H1 (cell line): Measurements from ENCODE around the gene DLK2. TPM values are rescaled to one million over a fixed set of nuclear protein-coding genes. Genes with fewer than 3 reads are reported as not detected.

Source experiments
- CTCF ChIA-PET: fragments of 300-600 bp; sonication (Branson Sonifier 250); formaldehyde crosslinking; loops from one replicate; lab custom pipeline; 2021; ENCODE audit not compliant: partially characterized antibody; lab: Charles Lee
- POLR2A ChIA-PET: fragments of 300-600 bp; sonication (Branson Sonifier 250); formaldehyde crosslinking; loops from one replicate; lab custom pipeline; 2021; ENCODE audit warnings: inconsistent platforms; ENCODE audit not compliant: partially characterized antibody; lab: Charles Lee
- DNase-seq, 2 experiments: peaks; one replicate each; pipeline versions ENCODE4 v3.0.0 to v3.0.0-alpha.2; 2010 to 2022; ENCODE audit warnings: low spot score in 2 of 2, low read depth in 1 of 2, mixed read lengths in 1 of 2
- FAIRE-seq: peaks from 2 replicates; lab custom pipeline; 2011; peaks lifted over from hg19 to GRCh38; lab: Jason Lieb, UNC
- H2AFZ ChIP-seq: 2 replicates; pipeline ENCODE4 v1.8.1; 2012; ENCODE audit warnings: low read length, inconsistent platforms
- H2AK5ac ChIP-seq: 2 replicates; pipeline ENCODE4 v1.6.1; 2013; ENCODE audit warnings: low read depth, low read length
- H2BK120ac ChIP-seq: replicated peaks from 2 replicates; pipeline ENCODE3; 2013; ENCODE audit warnings: low read depth, low read length, inconsistent platforms
- H2BK12ac ChIP-seq: 2 replicates; pipeline ENCODE4 v1.6.1; 2013; ENCODE audit warnings: low read depth, low read length
- H2BK15ac ChIP-seq: 2 replicates; pipeline ENCODE4 v1.6.1; 2013; ENCODE audit warnings: low read length
- H2BK20ac ChIP-seq: 2 replicates; pipeline ENCODE4 v1.6.1; 2013; ENCODE audit warnings: low read length
- H2BK5ac ChIP-seq: 2 replicates; pipeline ENCODE4 v1.6.1; 2013; ENCODE audit warnings: low read depth, low read length
- H3K14ac ChIP-seq: 2 replicates; pipeline ENCODE4 v1.6.1; 2013; ENCODE audit warnings: inconsistent platforms; ENCODE audit not compliant: insufficient read length
- H3K18ac ChIP-seq: 2 replicates; pipeline ENCODE4 v1.6.1; 2013; ENCODE audit warnings: low read length; ENCODE audit errors: extremely low read depth
- H3K23ac ChIP-seq: 2 replicates; pipeline ENCODE4 v1.6.1; 2013; ENCODE audit warnings: inconsistent platforms; ENCODE audit not compliant: insufficient read length
- H3K23me2 ChIP-seq: 2 replicates; pipeline ENCODE4 v1.6.1; 2013; ENCODE audit warnings: low read depth, low read length
- H3K27ac ChIP-seq: 2 replicates; pipeline ENCODE4 v1.6.1; 2011; ENCODE audit warnings: low read depth, low read length, inconsistent platforms
- H3K27me3 ChIP-seq, 4 experiments: replicated peaks in 1 of 4; 1 replicate in 1 of 4; 2 replicates in 3 of 4; pipeline versions ENCODE4 v1.6.1 to v1.8.1; 2011 to 2013; ENCODE audit warnings: low read length in 3 of 4, mild to moderate bottlenecking in 3 of 4, inconsistent platforms in 2 of 4, mixed read lengths in 2 of 4, moderate library complexity in 1 of 4; ENCODE audit not compliant: control insufficient read depth in 3 of 4, insufficient read depth in 3 of 4; ENCODE audit errors: extremely low read depth in 1 of 4
- H3K36me3 ChIP-seq, 4 experiments: 2 replicates each; pipeline versions ENCODE4 v1.6.1 to v1.8.1; 2011 to 2013; ENCODE audit warnings: mild to moderate bottlenecking in 4 of 4, low read length in 3 of 4, moderate library complexity in 2 of 4, control low read depth in 1 of 4, inconsistent platforms in 1 of 4; ENCODE audit not compliant: insufficient read depth in 4 of 4, control insufficient read depth in 2 of 4
- H3K4ac ChIP-seq: replicated peaks from 2 replicates; pipeline ENCODE3; 2013; ENCODE audit warnings: low read length, low read depth, mixed read lengths, inconsistent platforms; ENCODE audit not compliant: insufficient read length
- H3K4me1 ChIP-seq, 4 experiments: replicated peaks in 1 of 4; 1 replicate in 1 of 4; 2 replicates in 3 of 4; pipeline versions ENCODE4 v1.6.1 to v1.8.1; 2011 to 2013; ENCODE audit warnings: low read length in 3 of 4, inconsistent platforms in 2 of 4, mixed read lengths in 1 of 4; ENCODE audit not compliant: insufficient read depth in 4 of 4, control insufficient read depth in 3 of 4
- H3K4me2 ChIP-seq, 2 experiments: 2 replicates each; pipeline versions ENCODE4 v1.6.1 to v1.8.1; 2011 to 2013; ENCODE audit warnings: low read depth in 2 of 2, low read length in 2 of 2, control low read depth in 1 of 2, inconsistent platforms in 1 of 2, mild to moderate bottlenecking in 1 of 2; ENCODE audit not compliant: insufficient read depth in 1 of 2
- H3K4me3 ChIP-seq, 4 experiments: fragments of 200-600, 300-600 bp in 1 of 4; sonication (generic), shearing (Covaris generic), sonication (Bioruptor Twin) in 1 of 4; 2 replicates each; pipeline versions ENCODE4 v1.5.1 to v1.8.1; 2011 to 2016; ENCODE audit warnings: low read length in 4 of 4, low read depth in 3 of 4, control low read depth in 2 of 4, inconsistent platforms in 2 of 4, mild to moderate bottlenecking in 2 of 4, mixed read lengths in 1 of 4, moderate library complexity in 1 of 4; ENCODE audit not compliant: insufficient read depth in 2 of 4; ENCODE audit errors: extremely low read depth in 1 of 4
- H3K56ac ChIP-seq: replicated peaks from 2 replicates; pipeline ENCODE3; 2013; ENCODE audit warnings: low read depth, mild to moderate bottlenecking, mixed read lengths, low read length, inconsistent platforms; ENCODE audit not compliant: insufficient read length
- H3K79me1 ChIP-seq: 2 replicates; pipeline ENCODE4 v1.6.1; 2013; ENCODE audit warnings: low read depth, low read length, control low read depth
- H3K79me2 ChIP-seq, 2 experiments: 2 replicates each; pipeline versions ENCODE4 v1.6.1 to v1.8.1; 2012 to 2013; ENCODE audit warnings: low read length in 2 of 2, mild to moderate bottlenecking in 2 of 2, inconsistent platforms in 1 of 2; ENCODE audit not compliant: insufficient read depth in 2 of 2, control insufficient read depth in 1 of 2
- H3K9ac ChIP-seq, 4 experiments: replicated peaks in 1 of 4; 1 replicate in 1 of 4; 2 replicates in 3 of 4; pipeline versions ENCODE4 v1.6.1 to v1.8.1; 2011 to 2013; ENCODE audit warnings: low read depth in 3 of 4, low read length in 3 of 4, control low read depth in 2 of 4, mild to moderate bottlenecking in 2 of 4, moderate library complexity in 2 of 4, inconsistent platforms in 1 of 4; ENCODE audit errors: extremely low read depth in 1 of 4
- H3K9me3 ChIP-seq, 2 experiments: 2 replicates each; pipeline versions ENCODE4 v1.6.1 to v1.8.1; 2012 to 2013; ENCODE audit warnings: mild to moderate bottlenecking in 2 of 2, moderate library complexity in 2 of 2, control low read depth in 1 of 2, inconsistent platforms in 1 of 2, low read depth in 1 of 2, low read length in 1 of 2, mixed read lengths in 1 of 2; ENCODE audit not compliant: insufficient read depth in 2 of 2
- H4K20me1 ChIP-seq, 2 experiments: replicated peaks in 1 of 2; 2 replicates each; pipeline versions ENCODE3 to v1.8.1; 2011 to 2013; ENCODE audit warnings: inconsistent platforms in 2 of 2, low read length in 2 of 2, mild to moderate bottlenecking in 1 of 2; ENCODE audit not compliant: insufficient read depth in 2 of 2, control insufficient read depth in 1 of 2
- H4K5ac ChIP-seq: 2 replicates; pipeline ENCODE4 v1.6.1; 2013; ENCODE audit warnings: low read length, low read depth, mixed read lengths, inconsistent platforms; ENCODE audit not compliant: insufficient read length
- H4K8ac ChIP-seq: 2 replicates; pipeline ENCODE4 v1.8.0; 2013; ENCODE audit warnings: mild to moderate bottlenecking, moderate library complexity, low read length, inconsistent platforms; ENCODE audit not compliant: insufficient read depth; ENCODE audit errors: extremely low read depth
- H4K91ac ChIP-seq: replicated peaks from 2 replicates; pipeline ENCODE3; 2013; ENCODE audit warnings: low read length, mixed read lengths, inconsistent platforms; ENCODE audit not compliant: insufficient read length
- HDAC6 ChIP-seq: IDR thresholded peaks from one replicate; pipeline ENCODE4 v1.7.1; 2012; ENCODE audit warnings: low read depth, mild to moderate bottlenecking, inconsistent platforms, low read length, moderate library complexity
- KDM5A ChIP-seq: fragments of 200-600 bp; IDR thresholded peaks from 2 replicates; pipeline ENCODE4 v1.7.1; 2012; ENCODE audit warnings: mild to moderate bottlenecking, low read length, inconsistent platforms, mixed read lengths
- WGBS, 2 experiments: shearing (Covaris generic) in 1 of 2; methylation state at CpG; one replicate each; pipeline versions ENCODE4 v1.1.6 to v1.1.7; 2013 to 2015; ENCODE audit warnings: low lambda C conversion rate in 2 of 2, mixed read lengths in 2 of 2, inconsistent platforms in 1 of 2, low coverage in 1 of 2, missing lambda C conversion rate in 1 of 2; ENCODE audit not compliant: insufficient replicate concordance in 2 of 2, insufficient coverage in 1 of 2, insufficient read length in 1 of 2; ENCODE audit errors: extremely low coverage in 1 of 2, missing lambda C conversion rate in 1 of 2; 5-methylcytosine and 5-hydroxymethylcytosine counted together
- polyA plus RNA-seq, 7 experiments: library from polyadenylated mRNA; depleted of rRNA in 3 of 7; stranded (reverse) in 5 of 7; unstranded in 2 of 7; fragments of >200 nt in 5 of 7; fragments of 200-250 nt in 2 of 7; gene quantifications; 1 replicate in 5 of 7; 2 replicates in 1 of 7; 4 replicates in 1 of 7; pipeline versions ENCODE4 v1.2.1 to v1.2.3, GENCODE V29; 2011 to 2013; ENCODE audit warnings: missing spikeins in 2 of 7, mixed read lengths in 2 of 7
- total RNA-seq: library from RNA; stranded (reverse); fragmentation: NEBNext Ultra II Directional; extraction: Animal tissue kit (Norgen Biotek cat#: 25700); gene quantifications from 2 replicates; pipeline ENCODE4 v1.2.1, GENCODE V29; 2021
- TF ChIP-seq, protein P1 (sequence below): IDR thresholded peaks from 2 replicates; pipeline ENCODE4 v1.6.1; 2012; ENCODE audit warnings: inconsistent platforms

Gene DLK2
- total and polyA plus RNA-seq, 2 of the 8 experiments (the other 6 are each of a cell fraction or from before 2014, with no cell fraction given) = 0.37 to 0.80 TPM

GRCh38 chr6:43494766-43495165 is 39.4 kb upstream of the DLK2 start:
- POLR2A ChIA-PET = interaction anchor here (0.7 to 5.6 kb wide), 6 partner anchors 9 to 26 kb away, joined by 3 to 27 read pairs (median 4); partner anchors contain the start of genes POLR1C, TJAP1 and YIPF3
- H2BK5ac ChIP-seq = no peak overlapping the region

More at GRCh38 chr6:43494766-43495165, 39.4 kb upstream of the DLK2 start:
- H3K23ac ChIP-seq = no peak overlapping the region
- no peaks in the 10 kb centered on the region for H3K27me3 ChIP-seq
- H3K23me2 ChIP-seq = no peaks in the 10 kb centered on the region
- CTCF ChIA-PET = interaction anchor here (0.6 to 32.9 kb wide), 7 partner anchors 6 to 160 kb away, joined by 3 to 536 read pairs (median 8); partner anchors contain the start of genes DLK2, LRRC73, TJAP1 and ZNF318
- no peak overlapping the region for H2BK120ac ChIP-seq
- H2BK15ac ChIP-seq = no peak overlapping the region
- no peak overlapping the region for H3K14ac ChIP-seq
- H2AK5ac ChIP-seq = 0 out of 2 replicates have a peak overlapping the region, but pooled peaks have one; percentile 65
- H3K9me3 ChIP-seq = no peaks in the 10 kb centered on the region
- no peak overlapping the region for H3K4me2 ChIP-seq
- peaks cover 10 to 30% of the 10 kb centered on the region in 2 experiments for H4K20me1 ChIP-seq
- H4K91ac ChIP-seq = no peak overlapping the region
- peaks cover 11 to 18% (median 13%) of the 10 kb centered on the region in 4 experiments; a peak in 7 of 8 replicates for H3K36me3 ChIP-seq
- no peak overlapping the region for H3K27ac ChIP-seq
- H3K79me1 ChIP-seq = peaks cover 23% of the 10 kb centered on the region
- H4K5ac ChIP-seq = no peak overlapping the region
- no peak overlapping the region for H3K9ac ChIP-seq
- no peak overlapping the region for H2AFZ ChIP-seq
- no peak overlapping the region for H2BK20ac ChIP-seq
- H3K79me2 ChIP-seq = peaks cover 4 to 42% of the 10 kb centered on the region in 2 experiments; a peak in 3 of 4 replicates
- no peak overlapping the region for H3K4ac ChIP-seq
- TF ChIP-seq KDM5A = no peak
- TF ChIP-seq, protein P1, sequence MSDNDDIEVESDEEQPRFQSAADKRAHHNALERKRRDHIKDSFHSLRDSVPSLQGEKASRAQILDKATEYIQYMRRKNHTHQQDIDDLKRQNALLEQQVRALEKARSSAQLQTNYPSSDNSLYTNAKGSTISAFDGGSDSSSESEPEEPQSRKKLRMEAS = no peak
- TF ChIP-seq HDAC6 = no peak
- H4K8ac ChIP-seq = no peak overlapping the region
- no peak overlapping the region for H3K56ac ChIP-seq
- no peak overlapping the region for H2BK12ac ChIP-seq
- no peak overlapping the region for H3K18ac ChIP-seq
- FAIRE-seq = no peak
- DNase-seq = no peak
- WGBS, 2 experiments = 93% methylated on average over 4 of the region's 4 CpGs; no CpG with 5 or more reads in 1 of the 2 experiments
- no peak overlapping the region for H3K4me3 ChIP-seq
- H3K4me1 ChIP-seq = peaks cover 7 to 19% (median 13%) of the 10 kb centered on the region in 4 experiments
